Measurements from ENCODE around the gene MGAT4A.
"Not testable (repeated sequence)": the region's sequence is repeated elsewhere in the genome, so short reads cannot be mapped to it uniquely, and the experiment has no call there.

MGAT4A gene

DNA sequence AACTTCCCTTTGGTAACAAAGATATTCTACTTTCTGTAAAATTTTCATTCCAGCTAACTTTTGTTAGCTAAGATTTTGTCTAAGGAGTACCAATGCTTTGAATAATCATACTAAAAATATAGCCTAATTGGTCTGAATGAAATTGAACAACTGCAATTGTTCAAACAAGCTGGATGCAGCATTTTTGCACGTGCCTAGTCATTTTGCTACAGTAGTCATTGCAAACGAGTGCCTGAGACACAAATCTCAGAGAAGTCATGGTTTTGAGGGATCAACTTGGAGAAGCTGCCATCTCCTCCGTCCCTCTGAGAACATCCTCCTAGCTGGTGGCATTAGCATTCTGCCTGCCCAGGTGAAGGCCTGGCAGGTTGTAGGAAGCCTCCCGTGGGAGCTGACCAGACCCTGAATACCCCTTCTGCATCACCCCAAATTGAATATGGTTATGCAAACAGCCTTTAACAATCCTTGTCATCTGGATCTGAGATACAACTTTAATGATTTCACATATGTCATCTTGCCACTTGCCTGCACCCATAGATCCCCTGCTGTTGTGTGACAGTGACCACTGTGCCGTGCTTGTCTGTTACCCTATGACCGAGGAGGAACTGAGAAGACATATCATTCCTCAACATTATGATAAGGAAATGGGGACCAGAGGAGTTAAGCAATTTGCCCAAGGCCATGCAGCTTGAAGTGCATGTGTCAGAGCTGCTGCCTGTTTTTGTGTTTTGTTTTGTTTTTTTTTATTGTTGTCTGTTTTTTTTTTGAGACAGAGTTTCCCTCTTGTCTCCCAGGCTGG lies 29.1 kb upstream of the MGAT4A start:
- DNase-seq (ENCODE audit: low read depth in 1 of 2, low spot score in 1 of 2) = no peak

DNA sequence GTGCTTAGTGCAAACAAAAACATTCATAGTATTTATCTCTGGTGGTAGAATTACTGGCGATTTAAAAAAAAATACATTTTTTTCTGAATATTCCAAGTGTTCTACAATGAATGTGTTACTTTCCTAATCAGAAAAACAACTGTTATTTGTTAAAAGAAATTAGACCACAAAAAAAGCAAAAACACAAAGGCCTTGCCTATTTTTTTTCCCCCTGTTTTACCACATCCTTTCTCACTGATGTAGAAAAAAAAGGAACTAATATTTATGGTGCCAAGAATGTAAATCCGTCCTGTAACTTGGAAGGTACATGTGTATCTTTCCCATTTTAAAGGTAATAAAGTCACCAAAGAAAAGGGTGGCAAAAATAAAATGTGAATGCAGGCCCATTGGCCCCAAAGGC lies 28.4 kb upstream of the MGAT4A start:
- DNase-seq (ENCODE audit: low read depth in 1 of 2, low spot score in 1 of 2) = no peak

DNA sequence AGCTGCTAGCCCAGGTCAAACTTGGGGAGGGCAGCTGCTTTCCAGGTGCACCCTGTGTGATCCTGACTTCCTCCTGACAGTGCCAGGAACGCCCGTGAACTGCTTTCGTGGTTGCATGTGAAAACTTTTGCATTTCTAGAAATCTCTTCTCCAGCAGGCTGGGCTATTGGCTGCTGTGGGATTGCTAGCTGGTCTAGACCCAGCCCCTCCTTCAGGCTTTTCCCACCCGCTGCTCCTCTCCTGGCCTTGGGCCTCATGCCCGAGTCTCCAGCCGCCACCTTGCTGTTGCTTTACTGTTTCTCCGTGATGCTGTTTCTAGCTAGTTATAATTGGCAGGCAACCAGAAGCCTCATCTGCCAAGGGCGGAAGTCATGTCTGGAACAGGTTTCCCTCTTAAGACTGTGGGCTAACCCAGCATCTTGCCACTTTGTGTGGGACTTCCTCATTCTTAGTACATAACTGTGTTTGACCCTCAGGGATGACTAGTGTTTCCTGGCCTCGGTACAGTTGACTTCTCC lies 27.0 kb upstream of the MGAT4A start:
- DNase-seq (ENCODE audit: low read depth in 1 of 2, low spot score in 1 of 2) = peak; percentile 29 to 31

DNA sequence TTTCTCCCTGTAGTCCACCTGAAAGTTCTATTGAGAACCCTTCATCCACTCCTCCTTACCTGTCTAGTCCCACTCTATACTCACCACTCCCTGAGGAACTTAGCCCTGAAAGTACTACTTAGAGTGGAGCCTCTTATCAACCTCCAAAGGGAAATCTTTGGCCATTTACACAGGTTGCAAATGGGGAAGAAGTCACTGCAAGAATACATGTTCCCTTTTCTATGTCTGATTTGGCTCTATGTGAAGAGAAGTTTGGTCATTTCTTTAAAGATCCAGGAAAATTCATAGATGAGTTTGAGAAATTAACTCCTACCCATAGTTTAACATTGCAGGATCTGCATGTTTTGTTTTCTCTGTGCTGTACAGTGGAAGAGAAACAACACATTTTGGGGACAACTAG lies 22.9 kb upstream of the MGAT4A start:
- no peak for DNase-seq (ENCODE audit: low read depth in 1 of 2, low spot score in 1 of 2)

DNA sequence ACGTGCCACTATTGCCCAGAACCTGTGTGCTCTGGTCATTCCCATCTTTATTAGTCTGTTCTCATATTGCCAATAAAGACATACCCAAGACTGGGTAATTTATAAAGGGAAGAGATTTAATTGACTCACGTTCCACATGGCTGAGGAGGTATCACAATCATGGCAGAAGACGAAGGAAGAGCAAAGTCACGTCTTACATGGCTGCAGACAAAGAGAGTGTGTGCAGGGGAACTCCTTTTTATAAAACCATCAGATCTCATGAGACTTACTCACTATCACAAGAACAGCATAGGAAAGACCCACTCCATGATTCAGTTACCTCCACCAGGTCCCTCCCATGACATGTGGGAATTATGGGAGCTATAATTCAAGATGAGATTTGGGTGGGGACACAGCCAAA lies 21.8 kb upstream of the MGAT4A start:
- DNase-seq (ENCODE audit: low read depth in 1 of 2, low spot score in 1 of 2) = not testable (repeated sequence)

DNA sequence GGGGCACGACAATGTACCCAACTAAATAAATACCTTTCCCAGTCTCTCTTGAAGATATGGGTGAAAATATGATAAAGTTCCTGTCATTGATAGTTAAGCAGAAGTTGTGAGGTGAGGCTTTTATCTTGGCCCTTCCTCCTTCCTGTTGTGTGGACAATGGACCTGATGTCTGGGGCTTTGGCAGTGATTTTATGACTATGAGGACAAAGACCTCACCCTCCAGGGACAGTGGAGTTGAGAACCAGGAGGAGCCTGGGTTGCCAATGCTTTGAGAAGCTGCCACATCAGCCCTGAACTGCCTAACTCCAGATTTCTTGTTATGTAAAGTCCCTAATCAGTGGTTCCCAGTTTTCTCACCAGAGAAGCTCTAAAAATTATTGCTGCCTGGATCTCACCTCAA lies 20.8 kb upstream of the MGAT4A start:
- DNase-seq (ENCODE audit: low read depth in 1 of 2, low spot score in 1 of 2) = no peak

DNA sequence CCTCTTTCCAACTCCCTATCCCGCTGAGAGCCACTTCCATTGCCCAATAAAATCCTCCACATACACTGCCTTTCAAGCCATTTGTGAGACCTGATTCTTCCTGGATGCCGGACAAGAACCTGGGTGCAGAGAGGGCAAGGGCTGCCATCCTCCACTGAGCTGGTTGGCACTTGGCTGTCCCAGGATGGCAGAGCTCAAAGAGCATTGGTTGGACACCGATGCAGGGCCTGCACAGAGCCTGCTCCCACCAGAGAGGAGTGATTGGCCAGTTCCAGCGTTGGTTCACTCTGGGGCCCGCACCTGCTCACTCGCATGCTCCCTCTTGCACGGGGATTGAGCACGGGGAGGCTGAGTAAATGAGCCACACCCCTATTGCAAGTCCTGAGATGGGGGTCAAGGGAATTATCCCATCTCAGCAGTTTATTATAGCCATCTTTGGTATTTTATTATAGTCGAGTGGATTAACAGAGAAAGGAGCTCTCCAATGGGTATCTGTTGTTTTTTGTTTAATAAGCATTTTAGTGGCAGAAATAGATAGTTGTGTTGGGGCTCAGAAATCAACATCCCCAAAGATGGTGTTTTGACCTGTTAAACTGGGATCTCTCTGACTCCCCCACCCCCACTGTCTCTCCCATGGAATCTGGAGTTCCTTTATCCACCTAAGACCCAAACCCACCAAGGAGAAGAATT lies 19.8 kb upstream of the MGAT4A start:
- no peak for DNase-seq (ENCODE audit: low read depth in 1 of 2, low spot score in 1 of 2)

DNA sequence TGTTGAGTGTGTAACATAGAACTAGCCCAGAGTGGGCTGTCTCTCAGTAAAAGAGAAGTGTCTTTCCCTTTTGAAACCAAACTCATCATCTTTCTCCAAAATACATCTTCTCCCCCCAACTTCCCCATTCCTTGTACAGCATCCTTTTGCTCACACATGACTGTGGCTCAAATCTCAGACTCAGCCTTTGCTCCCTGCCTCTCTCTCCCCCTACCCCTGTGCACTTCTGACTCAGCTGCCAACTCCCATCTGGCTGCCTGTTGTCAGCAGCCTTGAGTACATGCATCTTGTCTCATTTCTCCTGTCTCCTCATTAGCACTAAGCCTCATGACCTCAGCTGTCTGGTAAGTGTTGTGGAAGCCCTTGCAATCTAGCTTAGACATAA lies 18.1 kb upstream of the MGAT4A start:
- no peak for DNase-seq (ENCODE audit: low read depth in 1 of 2, low spot score in 1 of 2)

DNA sequence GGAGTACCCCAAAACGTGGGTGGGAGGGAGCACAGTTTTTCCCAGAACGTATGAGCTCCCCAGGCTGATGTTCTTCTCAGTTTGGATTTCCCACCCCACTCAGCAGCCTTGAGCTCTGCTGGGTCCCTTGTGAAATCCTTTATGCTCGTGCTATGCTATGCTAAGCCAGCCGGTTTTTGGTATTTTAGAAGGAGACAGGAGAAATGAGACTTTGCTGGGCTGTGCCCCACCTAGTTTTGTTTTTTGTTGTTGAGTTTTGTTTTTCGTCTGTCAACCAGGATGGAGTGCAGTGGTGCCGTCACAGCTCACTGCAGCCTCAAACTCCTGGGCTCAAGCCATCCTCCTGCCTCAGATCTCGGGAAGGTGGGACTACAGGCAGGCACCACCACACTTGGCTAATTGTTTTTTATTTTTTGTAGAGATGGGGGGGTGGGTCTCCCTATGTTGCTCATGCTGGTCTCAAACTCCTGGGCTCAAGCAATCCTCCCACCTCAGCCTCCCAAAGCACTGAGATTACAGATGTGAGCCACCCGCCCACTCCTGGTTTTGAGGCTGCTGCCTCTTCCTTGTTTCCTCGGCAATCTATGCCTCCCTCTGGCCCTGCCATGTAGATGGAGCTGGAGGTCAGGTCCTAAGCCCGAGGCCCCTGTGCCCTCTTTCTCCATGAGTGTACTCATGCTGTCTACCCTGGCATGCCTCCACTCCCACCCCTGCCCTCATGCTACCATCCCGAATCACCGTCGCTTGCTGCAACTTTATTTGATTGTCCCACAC lies 17.5 kb upstream of the MGAT4A start:
- no peak for DNase-seq (ENCODE audit: low read depth in 1 of 2, low spot score in 1 of 2)

DNA sequence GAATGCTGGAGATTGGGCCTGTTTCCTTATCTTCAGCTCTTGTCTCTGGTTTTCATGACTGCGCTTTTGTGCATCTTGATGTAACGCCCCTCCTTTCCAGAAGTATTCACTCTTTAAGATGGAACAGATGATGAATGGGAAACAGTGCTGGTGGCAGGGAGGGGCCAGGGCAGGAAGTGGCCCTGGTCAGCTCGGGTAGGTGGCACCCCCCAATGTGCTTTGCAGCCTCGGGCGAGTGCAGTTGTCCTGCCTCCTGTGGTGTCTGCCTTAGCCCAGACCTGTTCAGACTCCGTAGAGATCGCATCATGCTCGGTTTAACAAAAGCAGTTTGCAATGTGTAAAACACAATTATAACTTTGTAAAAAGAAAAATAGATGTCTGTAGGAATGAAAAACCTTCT lies 17.0 kb upstream of the MGAT4A start:
- DNase-seq (ENCODE audit: low read depth in 1 of 2, low spot score in 1 of 2) = no peak

DNA sequence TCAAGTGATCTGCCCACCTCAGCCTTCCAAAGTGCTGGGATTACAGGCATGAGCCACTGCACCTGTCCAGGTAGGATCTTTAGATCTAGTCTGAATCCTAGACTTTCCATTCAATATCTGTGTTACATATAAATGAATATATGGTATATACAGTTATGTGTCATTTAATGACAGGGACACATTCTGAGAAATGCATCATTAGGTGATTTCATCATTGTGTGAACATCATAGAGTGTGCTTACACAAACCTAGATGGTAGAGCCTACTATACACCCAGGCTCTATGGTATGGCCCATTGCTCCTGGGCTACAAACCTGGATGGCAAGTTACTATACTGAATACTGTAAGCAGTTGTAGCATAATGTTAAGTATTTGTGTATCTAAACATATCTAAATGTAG lies 15.5 kb upstream of the MGAT4A start:
- no peak for DNase-seq (ENCODE audit: low read depth in 1 of 2, low spot score in 1 of 2)

DNA sequence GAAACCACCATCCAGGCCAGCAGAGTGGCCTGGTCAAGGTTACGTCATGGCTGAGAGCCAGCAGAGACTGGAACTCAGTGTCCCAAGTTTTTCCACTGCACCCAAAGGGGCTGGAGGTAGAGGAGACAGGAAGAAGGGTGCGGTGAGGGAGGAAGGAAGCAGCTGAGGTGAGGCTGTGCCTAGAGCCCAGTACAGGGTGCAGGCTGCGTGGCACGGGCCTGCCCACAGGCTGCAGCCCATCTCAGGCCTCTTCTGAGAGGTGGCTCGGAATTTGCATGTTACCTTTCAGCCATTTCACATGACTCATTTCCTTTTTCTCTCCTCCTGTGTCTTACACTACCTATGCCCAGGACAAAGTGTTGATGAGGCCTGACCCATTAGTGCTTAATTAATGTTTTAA lies 13.7 kb upstream of the MGAT4A start:
- no peak for DNase-seq (ENCODE audit: low read depth in 1 of 2, low spot score in 1 of 2)

DNA sequence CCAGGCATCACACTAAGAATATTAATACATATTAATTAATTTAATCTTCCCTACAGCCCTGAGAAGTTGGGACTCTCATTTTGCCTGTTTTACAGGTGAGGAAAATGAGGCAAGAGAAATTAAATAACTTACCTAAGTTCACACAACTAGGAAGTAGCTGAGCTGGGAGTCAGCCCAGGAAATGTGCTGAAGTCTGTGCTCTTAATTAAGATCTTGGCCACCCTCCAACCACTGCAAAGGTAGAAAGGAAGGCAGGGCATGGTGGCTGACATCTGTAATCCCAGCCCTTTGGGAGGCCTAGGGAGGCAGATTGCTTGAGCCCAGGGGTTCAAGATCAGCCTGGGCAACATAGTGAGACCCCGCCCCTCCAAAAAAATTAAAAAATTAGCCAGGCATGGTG lies 12.9 kb upstream of the MGAT4A start:
- no peak for DNase-seq (ENCODE audit: low read depth in 1 of 2, low spot score in 1 of 2)

DNA sequence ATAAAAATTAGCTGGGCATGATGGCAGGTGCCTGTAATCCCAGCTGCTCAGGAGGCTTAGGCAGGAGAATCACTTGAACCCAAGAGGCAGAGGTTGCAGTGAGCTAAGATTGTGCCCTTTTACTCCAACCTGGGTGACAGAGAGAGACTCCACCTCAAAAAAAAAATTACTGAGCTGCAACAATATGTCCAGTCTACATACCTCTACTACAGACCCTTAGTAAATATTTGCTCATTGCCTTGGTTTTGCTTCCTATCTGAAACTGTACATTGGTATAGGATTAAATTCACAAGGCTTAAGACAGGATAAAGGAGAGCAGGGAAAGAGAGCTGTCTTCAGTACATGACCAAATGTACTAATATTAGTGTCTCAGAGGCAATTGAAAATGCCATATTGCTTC lies 8.1 kb upstream of the MGAT4A start:
- DNase-seq (ENCODE audit: low read depth in 1 of 2, low spot score in 1 of 2) = no peak

DNA sequence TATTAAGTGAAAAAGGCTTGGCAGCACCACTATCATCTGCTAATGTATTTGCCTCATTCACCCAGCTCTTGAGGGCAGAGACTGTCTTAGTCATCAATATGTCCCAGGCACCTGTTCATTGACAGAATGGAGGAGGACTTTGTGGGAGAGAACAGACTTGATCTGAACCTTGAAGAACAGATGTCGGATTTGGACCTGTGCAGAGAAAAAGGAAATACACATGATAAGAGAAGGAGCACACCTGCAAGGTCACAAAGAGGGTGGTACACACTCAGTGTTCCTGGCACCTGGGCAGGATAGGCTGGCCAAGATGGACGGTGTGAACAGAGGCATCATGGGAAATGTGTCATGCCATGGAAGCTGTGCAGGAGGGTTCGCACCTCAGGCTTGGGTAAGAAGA lies 7.4 kb upstream of the MGAT4A start:
- DNase-seq (ENCODE audit: low read depth in 1 of 2, low spot score in 1 of 2) = no peak

DNA sequence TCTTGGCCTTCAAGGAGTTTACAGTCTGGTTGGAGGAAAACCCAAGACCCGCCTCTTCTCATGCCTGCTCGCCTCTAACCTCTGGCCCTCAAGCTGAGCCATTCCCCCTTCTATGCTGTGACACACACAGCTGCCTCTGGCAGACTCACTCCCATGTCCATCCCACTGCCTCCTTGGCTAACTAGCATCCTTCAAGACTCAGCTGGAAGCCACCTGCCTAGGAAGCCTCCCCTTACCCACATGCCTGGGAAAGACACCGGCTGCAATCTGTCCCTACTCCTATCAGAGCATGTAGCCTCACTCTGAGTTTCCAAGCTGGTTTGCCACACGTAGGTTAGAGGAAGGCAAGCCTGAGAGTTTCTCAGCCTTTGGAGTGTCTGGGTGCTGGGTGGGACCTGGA lies 6.9 kb upstream of the MGAT4A start:
- DNase-seq (ENCODE audit: low read depth in 1 of 2, low spot score in 1 of 2) = no peak

DNA sequence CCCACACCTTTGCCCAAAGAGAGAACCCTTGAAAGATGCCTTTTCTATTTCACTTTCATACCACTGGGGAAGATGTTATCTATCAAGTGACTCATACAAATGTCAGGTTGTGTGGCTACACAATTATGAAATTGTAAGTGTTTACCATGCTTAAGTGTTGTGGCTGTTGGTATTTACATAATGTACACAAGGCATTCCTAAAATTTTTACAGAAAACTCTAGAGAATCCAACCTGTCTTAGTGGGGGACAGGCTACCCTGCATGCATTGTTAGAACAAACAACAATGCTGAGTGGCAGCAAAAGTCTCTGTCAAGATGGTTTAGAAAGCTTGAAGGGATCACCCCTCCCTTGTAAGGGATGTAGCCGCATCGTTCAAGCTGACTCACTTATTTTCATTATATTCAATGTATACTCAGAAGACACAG lies 5.5 kb upstream of the MGAT4A start:
- DNase-seq (ENCODE audit: low read depth in 1 of 2, low spot score in 1 of 2) = no peak

DNA sequence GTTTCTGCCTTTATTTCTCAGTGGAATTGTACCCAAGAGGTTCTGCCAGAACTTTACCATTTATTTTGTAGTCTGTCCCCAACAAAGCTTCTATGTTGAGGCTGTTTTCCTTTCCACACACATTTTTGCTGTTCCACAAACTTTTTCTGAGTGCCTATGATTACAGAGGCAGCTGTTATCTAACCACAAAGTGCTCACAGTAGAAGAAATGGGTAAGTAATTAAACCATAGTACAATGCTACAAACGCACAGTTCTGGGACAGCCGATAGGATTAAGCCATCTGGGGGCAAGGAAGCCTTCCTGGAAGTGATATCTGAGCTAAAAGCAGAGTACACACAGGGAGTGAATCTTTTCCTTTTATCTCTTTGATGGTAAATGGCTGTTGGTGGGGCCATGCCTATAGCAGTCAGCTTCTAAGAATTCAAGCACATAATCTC lies 3.9 kb upstream of the MGAT4A start:
- no peak for DNase-seq (ENCODE audit: low read depth in 1 of 2, low spot score in 1 of 2)

DNA sequence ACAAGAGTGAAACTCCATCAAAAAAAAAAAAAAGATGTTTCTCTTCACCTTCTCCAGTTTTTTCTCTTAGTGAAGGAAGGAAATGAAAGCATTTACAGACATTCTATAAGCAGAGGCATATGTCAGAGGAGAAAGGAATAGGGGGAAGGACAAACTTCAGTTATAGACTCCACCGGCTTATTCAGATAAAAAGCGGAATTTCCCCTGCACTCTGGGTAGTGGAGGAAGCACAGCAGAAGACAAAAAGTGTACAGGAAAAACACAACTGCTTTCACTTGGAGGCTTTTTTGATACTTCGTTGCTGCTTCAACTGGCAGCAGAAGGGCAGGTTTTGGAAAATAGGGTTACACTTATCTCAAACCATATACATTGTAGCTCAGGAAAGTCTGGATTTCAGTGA lies 3.2 kb upstream of the MGAT4A start:
- no peak for DNase-seq (ENCODE audit: low read depth in 1 of 2, low spot score in 1 of 2)

DNA sequence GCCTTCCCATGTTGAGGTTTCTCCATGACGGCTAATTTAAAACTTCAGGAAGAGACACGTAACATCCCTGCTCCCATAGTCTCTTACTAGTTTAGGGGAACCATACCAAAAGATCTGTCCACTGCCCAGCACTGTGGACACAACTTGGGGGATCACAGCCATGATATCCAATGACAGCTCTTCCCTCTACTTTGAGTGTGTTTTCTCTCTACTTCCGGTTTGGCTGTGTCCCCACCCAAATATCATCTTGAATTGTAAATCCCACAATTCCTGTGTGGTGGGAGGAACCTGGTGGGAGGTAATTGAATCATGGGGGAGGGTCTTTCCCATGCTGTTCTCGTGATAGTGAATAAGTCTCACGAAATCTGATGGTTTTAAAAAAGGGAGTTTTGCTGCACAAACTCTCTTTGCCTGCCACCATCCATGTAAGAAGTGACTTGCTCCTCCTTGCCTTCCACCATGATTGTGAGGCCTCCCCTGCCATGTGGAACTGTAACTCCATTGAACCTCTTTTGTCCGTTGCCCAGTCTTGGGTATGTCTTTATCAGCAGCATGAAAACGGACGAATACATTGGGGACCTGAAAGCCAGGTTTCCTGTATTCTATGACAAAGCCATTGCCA lies 1.6 kb upstream of the MGAT4A start:
- no peak for DNase-seq (ENCODE audit: low read depth in 1 of 2, low spot score in 1 of 2)

DNA sequence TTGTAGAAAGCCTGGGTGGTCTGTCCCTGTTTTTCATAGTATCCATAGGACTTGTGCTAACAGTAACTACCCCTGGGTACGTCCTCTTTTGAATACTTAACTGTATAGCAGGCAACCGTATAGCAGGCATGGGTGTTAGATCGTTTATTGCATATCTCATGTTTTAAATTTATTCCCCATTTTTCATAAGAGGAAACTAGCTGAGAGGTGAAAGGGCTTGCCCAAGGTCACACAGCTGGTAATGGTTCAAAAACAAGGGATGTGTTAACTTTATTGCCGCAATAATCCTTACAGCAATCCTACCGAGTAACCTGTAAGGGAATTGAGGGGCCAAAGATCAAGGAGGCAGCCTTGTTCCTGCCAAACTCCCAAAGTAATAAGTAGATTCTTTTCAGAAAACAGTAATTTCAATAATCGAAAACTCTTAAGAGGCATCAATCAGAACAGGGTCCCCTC lies 990 bp upstream of the MGAT4A start:
- DNase-seq (ENCODE audit: low read depth in 1 of 2, low spot score in 1 of 2) = no peak
